SK-N-SH treated with all-trans-retinoic acid at 6 μM for 48 hours (cell line): ENCODE measurements around the gene ZNF239.

Experiments used
- ATAC-seq: fragments of 200-7000 bp; cut with Tn5 transposase; 3 replicates; pipeline ENCODE4 v1.9.1; 2020; ENCODE audit warnings: mild to moderate bottlenecking, moderate library complexity
- ARNTL ChIP-seq: fragments of 450-650 bp; formaldehyde crosslinking; IDR thresholded peaks from 2 replicates; pipeline ENCODE4 v1.5.0; 2020; ENCODE audit warnings: low read depth, mild to moderate bottlenecking, moderate library complexity, borderline replicate concordance
- BACH2 ChIP-seq: fragments of 250-450 bp; sonication (Bioruptor Pico); IDR thresholded peaks from 2 replicates; pipeline ENCODE4 v1.9.0; 2021; ENCODE audit warnings: mild to moderate bottlenecking, borderline replicate concordance
- CREB5 ChIP-seq: fragments of 250-450 bp; sonication (Bioruptor Pico); IDR thresholded peaks from 2 replicates; pipeline ENCODE4 v1.5.1; 2020; ENCODE audit warnings: low read depth, mild to moderate bottlenecking, moderate library complexity
- CSDC2 ChIP-seq: fragments of 250-450 bp; sonication (Bioruptor Pico); IDR thresholded peaks from 2 replicates; pipeline ENCODE4 v1.5.0; 2020; ENCODE audit warnings: mild to moderate bottlenecking, moderate library complexity
- CSRNP3 ChIP-seq: fragments of 250-450 bp; sonication (Bioruptor Pico); IDR thresholded peaks from 2 replicates; pipeline ENCODE4 v1.5.1; 2021; ENCODE audit warnings: mild to moderate bottlenecking, moderate library complexity
- ESRRG ChIP-seq: fragments of 250-450 bp; sonication (Bioruptor Pico); IDR thresholded peaks from 2 replicates; pipeline ENCODE4 v1.6.1; 2021; ENCODE audit warnings: mild to moderate bottlenecking
- GLIS3 ChIP-seq: fragments of 250-450 bp; sonication (Bioruptor Pico); IDR thresholded peaks from 2 replicates; pipeline ENCODE4 v1.5.0; 2020; ENCODE audit warnings: mild to moderate bottlenecking, moderate library complexity
- ISL1 ChIP-seq: fragments of 250-450 bp; sonication (Bioruptor Pico); IDR thresholded peaks from 2 replicates; pipeline ENCODE4 v2.1.2; 2022; ENCODE audit warnings: mild to moderate bottlenecking, moderate library complexity
- OSR1 ChIP-seq: fragments of 250-450 bp; sonication (Bioruptor Pico); IDR thresholded peaks from 2 replicates; pipeline ENCODE4 v1.8.0; 2022; ENCODE audit warnings: moderate library complexity, mild to moderate bottlenecking, inconsistent platforms
- PATZ1 ChIP-seq: fragments of 250-450 bp; sonication (Bioruptor Pico); IDR thresholded peaks from 2 replicates; pipeline ENCODE4 v1.8.0; 2020; ENCODE audit warnings: mild to moderate bottlenecking, moderate library complexity, borderline replicate concordance
- POU6F1 ChIP-seq: fragments of 250-450 bp; sonication (Bioruptor Pico); IDR thresholded peaks from 2 replicates; pipeline ENCODE4 v1.8.0; 2021; ENCODE audit warnings: low read depth, mild to moderate bottlenecking, moderate library complexity, borderline replicate concordance
- PPARA ChIP-seq: fragments of 250-450 bp; sonication (Bioruptor Pico); IDR thresholded peaks from 2 replicates; pipeline ENCODE4 v1.5.0; 2020; ENCODE audit warnings: mild to moderate bottlenecking, borderline replicate concordance
- SNAI2 ChIP-seq: fragments of 250-450 bp; sonication (Bioruptor Pico); IDR thresholded peaks from 2 replicates; pipeline ENCODE4 v1.5.0; 2020; ENCODE audit warnings: mild to moderate bottlenecking, moderate library complexity
- TCF4 ChIP-seq: fragments of 250-450 bp; sonication (Bioruptor Pico); IDR thresholded peaks from 2 replicates; pipeline ENCODE4 v1.8.0; 2021; ENCODE audit warnings: mild to moderate bottlenecking, moderate library complexity, borderline replicate concordance
- TOX ChIP-seq: fragments of 250-450 bp; sonication (Bioruptor Pico); IDR thresholded peaks from 2 replicates; pipeline ENCODE4 v1.8.0; 2021; ENCODE audit warnings: mild to moderate bottlenecking, moderate library complexity, borderline replicate concordance
- TSHZ2 ChIP-seq: fragments of 250-450 bp; sonication (Bioruptor Pico); IDR thresholded peaks from 2 replicates; pipeline ENCODE4 v1.5.0; 2020; ENCODE audit warnings: mild to moderate bottlenecking, moderate library complexity
- ZC3H10 ChIP-seq: fragments of 250-450 bp; sonication (Bioruptor Pico); IDR thresholded peaks from 2 replicates; pipeline ENCODE4 v1.5.1; 2021; ENCODE audit warnings: mild to moderate bottlenecking, moderate library complexity
- ZFP3 ChIP-seq: fragments of 250-450 bp; sonication (Bioruptor Pico); IDR thresholded peaks from 2 replicates; pipeline ENCODE4 v1.5.0; 2020; ENCODE audit warnings: mild to moderate bottlenecking, moderate library complexity
- ZFP30 ChIP-seq: fragments of 450-650 bp; formaldehyde crosslinking; IDR thresholded peaks from 2 replicates; pipeline ENCODE4 v1.5.0; 2022; ENCODE audit warnings: mild to moderate bottlenecking, moderate library complexity
- ZNF565 ChIP-seq: fragments of 450-650 bp; formaldehyde crosslinking; conservative IDR thresholded peaks from 2 replicates; pipeline ENCODE4 v1.5.0; 2020; ENCODE audit warnings: low read depth, mild to moderate bottlenecking, moderate library complexity
- ZNF70 ChIP-seq: fragments of 450-650 bp; formaldehyde crosslinking; IDR thresholded peaks from 2 replicates; pipeline ENCODE4 v1.5.0; 2020; ENCODE audit warnings: mild to moderate bottlenecking, moderate library complexity
- ZNF8 ChIP-seq: fragments of 450-650 bp; formaldehyde crosslinking; IDR thresholded peaks from 2 replicates; pipeline ENCODE4 v1.5.0; 2020; ENCODE audit warnings: mild to moderate bottlenecking, moderate library complexity

Gene ZNF239

GRCh38 chr10:43616697-43617370 is 42.4 kb upstream of the ZNF239 start:
- ATAC-seq, result no peak
- no peak for TF ChIP-seq TOX (CRISPR knock-in tag)
- no peak for TF ChIP-seq ESRRG (CRISPR knock-in tag)
- TF ChIP-seq ZC3H10 (CRISPR knock-in tag), result no peak
- TF ChIP-seq CSDC2 (CRISPR knock-in tag), result no peak
- TF ChIP-seq TSHZ2, result no peak

- ATAC-seq, result no peak
- no peak for TF ChIP-seq TSHZ2
- no peak for TF ChIP-seq ZFP3 (CRISPR knock-in tag)
- no peak for TF ChIP-seq GLIS3 (CRISPR knock-in tag)
- TF ChIP-seq TCF4 (CRISPR knock-in tag), result no peak
- no peak for TF ChIP-seq CSDC2 (CRISPR knock-in tag)
- no peak for TF ChIP-seq BACH2 (CRISPR knock-in tag)
- no peak for TF ChIP-seq POU6F1 (CRISPR knock-in tag)
- TF ChIP-seq CSRNP3 (CRISPR knock-in tag), result no peak
- no peak for TF ChIP-seq ZFP30 (CRISPR knock-in tag)
- no peak for TF ChIP-seq CREB5
- no peak for TF ChIP-seq ZNF70
- no peak for TF ChIP-seq PPARA (CRISPR knock-in tag)
- TF ChIP-seq TOX (CRISPR knock-in tag), result no peak
- no peak for TF ChIP-seq ZNF565 (CRISPR knock-in tag)
- TF ChIP-seq SNAI2 (CRISPR knock-in tag), result no peak
- TF ChIP-seq OSR1 (CRISPR knock-in tag), result no peak
- TF ChIP-seq PATZ1 (CRISPR knock-in tag), result no peak
- TF ChIP-seq ARNTL (CRISPR knock-in tag), result no peak
- TF ChIP-seq ZNF8, result no peak
- TF ChIP-seq ISL1 (CRISPR knock-in tag), result no peak
- TF ChIP-seq, all 23 proteins: peak for 0
Measured at GRCh38 chr10:43610636-43611035, 36.2 kb upstream of the ZNF239 start.
